Gastrocnemius medialis (tissue), 4 donors: ENCODE data around the gene PLA2G3. TPM values are rescaled to one million over a fixed set of nuclear protein-coding genes. Genes with fewer than 3 reads are reported as not detected.

Source experiments
- ATAC-seq, 2 donors: fragments of 150-250 bp; one replicate each; pipeline ENCODE4 v1.9.1; 2016
- DNase-seq, 2 donors: peaks; one replicate each; pipeline ENCODE4 v3.0.0-alpha.2; 2019
- H3K27ac ChIP-seq, 4 donors: fragments of 200-600 bp; sonication (generic); 1 replicate in 1 of 4; 2 replicates in 3 of 4; pipeline ENCODE4 v1.5.1; 2016 to 2018; ENCODE audit warnings: mild to moderate bottlenecking in 2 of 4, moderate library complexity in 1 of 4
- H3K27me3 ChIP-seq, 3 donors: fragments of 200-600 bp; sonication (generic) in 2 of 3; 1 replicate in 1 of 3; 2 replicates in 2 of 3; pipeline versions ENCODE4 v1.5.1 to v1.6.0; 2016 to 2019; ENCODE audit warnings: mild to moderate bottlenecking in 1 of 3, moderate library complexity in 1 of 3
- H3K36me3 ChIP-seq, 2 donors: fragments of 200-600 bp; sonication (generic) in 1 of 2; one replicate each; pipeline ENCODE4 v1.5.1; 2017 to 2018
- H3K4me1 ChIP-seq, 2 donors: fragments of 200-600 bp; sonication (generic) in 1 of 2; one replicate each; pipeline ENCODE4 v1.5.1; 2016 to 2017; ENCODE audit warnings: mild to moderate bottlenecking in 2 of 2
- H3K4me3 ChIP-seq, 4 donors: fragments of 200-600 bp; sonication (generic) in 3 of 4; 1 replicate in 1 of 4; 2 replicates in 3 of 4; pipeline ENCODE4 v1.5.1; 2016 to 2019; ENCODE audit warnings: mild to moderate bottlenecking in 2 of 4
- H3K9me3 ChIP-seq, 3 donors: fragments of 200-600 bp; sonication (generic) in 2 of 3; 1 replicate in 1 of 3; 2 replicates in 2 of 3; pipeline ENCODE4 v1.5.1; 2016 to 2019
- CTCF ChIP-seq, 5 experiments: fragments of 450-650 bp in 3 of 5; fragments of 200-600 bp in 2 of 5; sonication (generic) in 2 of 5; IDR thresholded peaks in 4 of 5; conservative IDR thresholded peaks in 1 of 5; 1 replicate in 4 of 5; 2 replicates in 1 of 5; pipeline ENCODE4 v1.5.1; 2016 to 2019; ENCODE audit warnings: antibody characterized with exemption in 5 of 5, mild to moderate bottlenecking in 3 of 5, moderate library complexity in 3 of 5
- POLR2A ChIP-seq, 2 donors: fragments of 450-650 bp; IDR thresholded peaks; one replicate each; pipeline ENCODE4 v1.6.1; 2017; ENCODE audit warnings: antibody characterized with exemption in 2 of 2, mild to moderate bottlenecking in 2 of 2, moderate library complexity in 2 of 2
- in situ Hi-C, 4 donors: fragments of 200-750 bp; cut with MboI; loops; one replicate each; pipeline versions ENCODE4 v1.15.0 to v1.8.0; 2017; ENCODE audit warnings: low sequenced_read_pairs in 4 of 4
- intact Hi-C: fragments of 100-400 bp; cut with DNase I; formaldehyde crosslinking; loops from one replicate; pipeline ENCODE4 v1.15.1; 2023; ENCODE audit warnings: low total_unique reads
- total RNA-seq, 4 donors: library from RNA; depleted of rRNA; stranded (reverse); fragments of >200 nt; gene quantifications; one replicate each; pipeline versions ENCODE4 v1.1.0 to v1.2.3, GENCODE V29; 2016

The PLA2G3 gene
- total RNA-seq, 4 donors from 2014 or later, result not detected

- H3K27me3 ChIP-seq, result no peaks in the 10 kb centered on the region
- TF ChIP-seq CTCF (IDR thresholded peaks at IDR 0.05 in 4 of 5, conservative IDR thresholded peaks at IDR 0.05 in 1 of 5), result no peak
- TF ChIP-seq POLR2A (IDR thresholded peaks at IDR 0.05), result no peak
- peak; percentile 46 to 73 for DNase-seq
- in situ Hi-C loops (no loop called here), intact Hi-C loops (loop anchor here (2.0 kb wide), 1 partner anchor 51 kb away; no protein-coding TSS in a partner anchor)
- peaks cover 0 to 4% of the 10 kb centered on the region in 2 donors for H3K36me3 ChIP-seq
- peaks cover 32 to 40% of the 10 kb centered on the region in 2 donors for H3K4me1 ChIP-seq
- H3K9me3 ChIP-seq, result no peaks in the 10 kb centered on the region
- H3K27ac ChIP-seq, result peak overlapping the region; percentile 62 to 79 (median 66)
- no peak overlapping the region for H3K4me3 ChIP-seq
- peak; percentile 76 to 84 for ATAC-seq
Measured at GRCh38 chr22:31179345-31179744, 39.0 kb upstream of the PLA2G3 start.

- Histone ChIP-seq H3K36me3 (peaks cover 0 to 4% of the 10 kb centered on the region in 2 donors), H3K4me1 (peaks cover 36 to 43% of the 10 kb centered on the region in 2 donors), H3K27me3 (no peaks in the 10 kb centered on the region), H3K9me3 (no peaks in the 10 kb centered on the region), H3K4me3 (no peak overlapping the region), H3K27ac (peak overlapping the region; percentile 62 to 79 (median 66))
- TF ChIP-seq POLR2A (IDR thresholded peaks at IDR 0.05), result no peak
- TF ChIP-seq CTCF (IDR thresholded peaks at IDR 0.05 in 4 of 5, conservative IDR thresholded peaks at IDR 0.05 in 1 of 5), result no peak
- DNase-seq, result no peak
- ATAC-seq, result no peak
- in situ Hi-C loops, result no loop called here
- intact Hi-C loops, result loop anchor here (2.0 kb wide), 1 partner anchor 52 kb away; no protein-coding TSS in a partner anchor
Measured at GRCh38 chr22:31178859-31179258, 38.6 kb upstream of the PLA2G3 start.

GRCh38 chr22:31177420-31178162 lies 37.3 kb upstream of the PLA2G3 start:
- H3K9me3 ChIP-seq, result no peaks in the 10 kb centered on the region
- in situ Hi-C loops, result no loop called here
- no peaks in the 10 kb centered on the region for H3K36me3 ChIP-seq
- H3K27ac ChIP-seq, result peak overlapping the region; percentile 50 to 79 (median 63)
- peaks cover 49 to 56% of the 10 kb centered on the region in 2 donors for H3K4me1 ChIP-seq
- intact Hi-C loops, result loop anchor here (2.0 kb wide), 1 partner anchor 53 kb away; no protein-coding TSS in a partner anchor
- TF ChIP-seq POLR2A (IDR thresholded peaks at IDR 0.05) (no peak), CTCF (IDR thresholded peaks at IDR 0.05 in 4 of 5, conservative IDR thresholded peaks at IDR 0.05 in 1 of 5) (no peak)
- ATAC-seq (peak; percentile 38 to 65), DNase-seq (peak in 1 of 2 donors; percentile 51)
- H3K27me3 ChIP-seq, result no peaks in the 10 kb centered on the region
- no peak overlapping the region for H3K4me3 ChIP-seq

GRCh38 chr22:31176923-31177322 lies 36.6 kb upstream of the PLA2G3 start:
- H3K4me3 ChIP-seq, result no peak overlapping the region
- H3K4me1 ChIP-seq, result peaks cover 54 to 58% of the 10 kb centered on the region in 2 donors
- DNase-seq (no peak), ATAC-seq (no peak)
- no peaks in the 10 kb centered on the region for H3K36me3 ChIP-seq
- H3K27me3 ChIP-seq, result no peaks in the 10 kb centered on the region
- peak overlapping the region; percentile 50 to 79 (median 63) for H3K27ac ChIP-seq
- H3K9me3 ChIP-seq, result no peaks in the 10 kb centered on the region
- TF ChIP-seq POLR2A (IDR thresholded peaks at IDR 0.05), result no peak
- no peak for TF ChIP-seq CTCF (IDR thresholded peaks at IDR 0.05 in 4 of 5, conservative IDR thresholded peaks at IDR 0.05 in 1 of 5)
- intact Hi-C loops (no loop called here), in situ Hi-C loops (no loop called here)
